GM11168 (cell line): ENCODE results near the gene YPEL3.

Experiments
- in situ Hi-C: fragments of 300-500 bp; cut with MboI; formaldehyde crosslinking; loops from one replicate; pipeline ENCODE4 v1.12.0; 2022; ENCODE audit warnings: low sequenced_read_pairs; ENCODE audit not compliant: unreplicated experiment

The YPEL3 gene

GRCh38 chr16:30092373-30093010 is 3.5 kb downstream of the YPEL3 start:
- in situ Hi-C loops, result no loop called here

GRCh38 chr16:30091474-30092372 is 4.3 kb downstream of the YPEL3 start, which contains the start of gene TBX6:
TBX6 (minus strand) TSS chr16:30091924; CDS start chr16:30091193, 731 bp downstream.
- in situ Hi-C loops, result no loop called here

- in situ Hi-C loops, result no loop called here
Observed at GRCh38 chr16:30090610-30091331, 5.2 kb downstream of the YPEL3 start.

GRCh38 chr16:30088832-30089624 is 7.0 kb downstream of the YPEL3 start:
- in situ Hi-C loops, result no loop called here

GRCh38 chr16:30088237-30088831 is 7.7 kb downstream of the YPEL3 start:
- in situ Hi-C loops, result no loop called here

GRCh38 chr16:30087181-30087898 is 8.7 kb downstream of the YPEL3 start:
- in situ Hi-C loops, result no loop called here

GRCh38 chr16:30086291-30087140 is 9.5 kb downstream of the YPEL3 start:
- in situ Hi-C loops, result no loop called here

- in situ Hi-C loops, result no loop called here
Observed at GRCh38 chr16:30085820-30086219, 10.2 kb downstream of the YPEL3 start.

- in situ Hi-C loops, result no loop called here
Observed at GRCh38 chr16:30085247-30085646, 10.8 kb downstream of the YPEL3 start.

GRCh38 chr16:30084816-30085159 is 11.2 kb downstream of the YPEL3 start:
- in situ Hi-C loops, result no loop called here

GRCh38 chr16:30084096-30084815 is 11.8 kb downstream of the YPEL3 start:
- in situ Hi-C loops, result no loop called here

GRCh38 chr16:30083216-30084055 is 12.6 kb downstream of the YPEL3 start:
- in situ Hi-C loops, result no loop called here

- in situ Hi-C loops, result no loop called here
Observed at GRCh38 chr16:30082545-30083090, 13.4 kb downstream of the YPEL3 start.

GRCh38 chr16:30079480-30079879 is 16.5 kb downstream of the YPEL3 start:
- in situ Hi-C loops, result no loop called here

- in situ Hi-C loops, result no loop called here
Observed at GRCh38 chr16:30078744-30079143, 17.3 kb downstream of the YPEL3 start.

- in situ Hi-C loops, result no loop called here
Observed at GRCh38 chr16:30077656-30078055, 18.4 kb downstream of the YPEL3 start.
